Kidney tubule cell (primary cell): ENCODE data around the gene LYST.
"Not testable (repeated sequence)": the region's sequence is repeated elsewhere in the genome, so short reads cannot be mapped to it uniquely, and the experiment has no call there.

Experiments
- DNase-seq: peaks from one replicate; pipeline ENCODE4 v3.0.0-alpha.2; 2018; ENCODE audit warnings: low spot score

LYST gene

GRCh38 chr1:235866205-235866912, at the start of gene LYST:
Gene LYST, minus strand, starts transcription at chr1:235866906. Its CDS starts 36,489 bp downstream, at chr1:235830417.
- DNase-seq, result peak; percentile 65

GRCh38 chr1:235915489-235915888, 48.8 kb upstream of the LYST start:
- not testable (repeated sequence) for DNase-seq

GRCh38 chr1:235913311-235913710, 46.6 kb upstream of the LYST start:
- DNase-seq, result peak; percentile 31

GRCh38 chr1:235911876-235912275, 45.2 kb upstream of the LYST start:
- DNase-seq, result peak; percentile 37

GRCh38 chr1:235911300-235911662, 44.6 kb upstream of the LYST start:
- DNase-seq, result no peak

GRCh38 chr1:235910357-235911299, 43.9 kb upstream of the LYST start:
- peak; percentile 99 for DNase-seq

GRCh38 chr1:235908742-235909520, 42.2 kb upstream of the LYST start:
- DNase-seq, result peak; percentile 97

GRCh38 chr1:235907897-235908240, 41.2 kb upstream of the LYST start:
- no peak for DNase-seq

- peak; percentile 52 for DNase-seq
Measured at GRCh38 chr1:235907187-235907896, 40.6 kb upstream of the LYST start.

GRCh38 chr1:235906436-235906835, 39.7 kb upstream of the LYST start:
- DNase-seq, result no peak

- not testable (repeated sequence) for DNase-seq
Measured at GRCh38 chr1:235903809-235904208, 37.1 kb upstream of the LYST start.

GRCh38 chr1:235902677-235903542, 36.2 kb upstream of the LYST start:
- DNase-seq, result peak; percentile 80

- peak; percentile 32 for DNase-seq
Measured at GRCh38 chr1:235901461-235901860, 34.8 kb upstream of the LYST start.

- DNase-seq, result no peak
Measured at GRCh38 chr1:235898126-235898525, 31.4 kb upstream of the LYST start.

- no peak for DNase-seq
Measured at GRCh38 chr1:235893840-235894239, 27.1 kb upstream of the LYST start.

GRCh38 chr1:235892734-235893413, 26.2 kb upstream of the LYST start:
- no peak for DNase-seq

- no peak for DNase-seq
Measured at GRCh38 chr1:235892202-235892601, 25.5 kb upstream of the LYST start.

GRCh38 chr1:235888119-235888643, 21.5 kb upstream of the LYST start:
- no peak for DNase-seq

- no peak for DNase-seq
Measured at GRCh38 chr1:235887676-235888075, 21.0 kb upstream of the LYST start.
